ENCODE measurements around the gene RPP21. TPM values are rescaled to one million over a fixed set of nuclear protein-coding genes. Genes with fewer than 3 reads are reported as not detected.

Gene RPP21
- total and polyA plus RNA-seq, 2 of the 8 experiments (the other 6 are each of a cell fraction or from before 2014, with no cell fraction given): 63.0 to 219 TPM

DNA sequence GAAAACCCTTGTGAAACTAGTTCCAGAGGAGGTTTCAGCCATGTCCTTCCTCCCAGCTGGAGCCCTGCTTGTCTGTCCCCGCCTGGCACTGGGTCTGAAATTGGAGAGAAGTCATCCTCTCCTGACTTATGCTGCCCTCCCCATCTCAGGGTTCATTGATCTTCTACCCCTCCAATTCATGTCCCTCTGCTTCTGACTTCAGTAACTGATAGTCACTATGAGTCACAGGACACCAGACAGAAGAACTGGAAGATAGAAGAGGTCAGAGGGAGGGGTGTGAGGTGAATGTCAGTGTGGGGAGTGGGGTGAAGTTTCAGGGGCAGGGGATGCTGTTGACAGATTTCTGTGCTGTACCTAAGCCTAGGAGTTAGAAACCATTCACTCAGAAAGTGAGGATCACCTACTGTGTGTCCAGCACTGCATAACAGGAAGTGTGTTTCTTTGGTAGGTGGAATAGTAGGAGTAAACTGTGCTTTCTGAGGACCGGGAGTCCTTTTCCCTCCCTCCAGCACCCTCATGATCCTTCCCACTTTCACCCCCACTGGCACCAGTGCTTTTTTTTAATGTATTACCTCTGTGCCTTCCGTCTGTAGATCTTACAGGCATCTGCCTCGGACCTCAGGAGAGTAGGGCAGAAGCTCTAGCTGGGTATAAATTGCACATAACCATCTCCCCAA is 627 bp upstream of the RPP21 start:
- 70% methylated on average over 4 of the region's 4 CpGs; no CpG with 5 or more reads in 1 of the 2 experiments for WGBS, 2 experiments (ENCODE audit: extremely low coverage in 1 of 2, insufficient coverage in 1 of 2, insufficient read length in 1 of 2, insufficient replicate concordance in 2 of 2, low coverage in 1 of 2, low lambda C conversion rate in 2 of 2, missing lambda C conversion rate in 1 of 2)
- Histone ChIP-seq H3K23ac (ENCODE audit: insufficient read length) (no peak overlapping the region), H3K27me3 (replicated peaks in 1 of 4; ENCODE audit: control insufficient read depth in 3 of 4, extremely low read depth in 1 of 4, insufficient read depth in 3 of 4, low read length in 3 of 4) (no peaks in the 10 kb centered on the region), H3K79me1 (ENCODE audit: low read depth, low read length) (no peaks in the 10 kb centered on the region), H3K18ac (ENCODE audit: extremely low read depth, low read length) (no peak overlapping the region), H4K8ac (ENCODE audit: extremely low read depth, insufficient read depth, low read length) (no peak overlapping the region), H2AFZ (ENCODE audit: low read length) (no peak overlapping the region), H3K4ac (replicated peaks; ENCODE audit: insufficient read length, low read depth, low read length) (no peak overlapping the region), H4K20me1 (replicated peaks in 1 of 2; ENCODE audit: control insufficient read depth in 1 of 2, insufficient read depth in 2 of 2, low read length in 2 of 2) (peaks cover 2 to 3% of the 10 kb centered on the region in 2 experiments), H3K4me2 (ENCODE audit: insufficient read depth in 1 of 2, low read depth in 2 of 2, low read length in 2 of 2) (peak overlapping the region; percentile 34 to 59), H3K9me3 (ENCODE audit: insufficient read depth in 2 of 2, low read depth in 1 of 2, low read length in 1 of 2) (no peaks in the 10 kb centered on the region), H3K23me2 (ENCODE audit: low read depth, low read length) (no peaks in the 10 kb centered on the region), H4K91ac (replicated peaks; ENCODE audit: insufficient read length, low read length) (no peak overlapping the region), H3K14ac (ENCODE audit: insufficient read length) (no peak overlapping the region), H2BK20ac (ENCODE audit: low read length) (no peak overlapping the region), H3K56ac (replicated peaks; ENCODE audit: insufficient read length, low read depth, low read length) (no peak overlapping the region), H2BK12ac (ENCODE audit: low read depth, low read length) (no peak overlapping the region), H4K5ac (ENCODE audit: insufficient read length, low read depth, low read length) (no peak overlapping the region), H2AK5ac (ENCODE audit: low read depth, low read length) (no peak overlapping the region), H3K27ac (ENCODE audit: low read depth, low read length) (no peak overlapping the region), H3K36me3 (ENCODE audit: control insufficient read depth in 2 of 4, insufficient read depth in 4 of 4, low read length in 3 of 4) (peaks cover 4 to 29% (median 19%) of the 10 kb centered on the region in 4 experiments), H2BK5ac (ENCODE audit: low read depth, low read length) (no peak overlapping the region), H3K4me1 (replicated peaks in 1 of 4; ENCODE audit: control insufficient read depth in 3 of 4, insufficient read depth in 4 of 4, low read length in 3 of 4) (peaks cover 0 to 7% (median 0%) of the 10 kb centered on the region in 4 experiments; a peak in 1 of 7 replicates), H3K9ac (replicated peaks in 1 of 4; ENCODE audit: extremely low read depth in 1 of 4, low read depth in 3 of 4, low read length in 3 of 4) (no peak overlapping the region), H2BK15ac (ENCODE audit: low read length) (no peak overlapping the region), H3K79me2 (ENCODE audit: control insufficient read depth in 1 of 2, insufficient read depth in 2 of 2, low read length in 2 of 2) (peaks cover 0 to 7% of the 10 kb centered on the region in 2 experiments; a peak in 2 of 4 replicates), H3K4me3 (ENCODE audit: extremely low read depth in 1 of 4, insufficient read depth in 2 of 4, low read depth in 3 of 4, low read length in 4 of 4) (peak overlapping the region in 2 of 4 experiments; percentile 87 to 92; a peak in 5 of 8 replicates), H2BK120ac (replicated peaks; ENCODE audit: low read depth, low read length) (no peak overlapping the region)
- ChIA-PET POLR2A (ENCODE audit: partially characterized antibody) (interaction anchor here (0.6 to 2.4 kb wide), 6 partner anchors 9 to 18 kb away, joined by 3 to 16 read pairs (median 3); partner anchors contain the start of gene TRIM39), CTCF (ENCODE audit: partially characterized antibody) (interaction anchor here (0.9 kb wide), 1 partner anchor 125 kb away, joined by 3 read pairs; no protein-coding TSS in a partner anchor)
- DNase-seq (ENCODE audit: low read depth in 1 of 2, low spot score in 2 of 2) (no peak), FAIRE-seq (no peak)
- no peak for TF ChIP-seq SUZ12 (IDR thresholded peaks at IDR 0.05; ENCODE audit: low read length)
- no peak for TF ChIP-seq HDAC6 (IDR thresholded peaks at IDR 0.05; ENCODE audit: low read depth, low read length)
- TF ChIP-seq CBX8 (IDR thresholded peaks at IDR 0.05; ENCODE audit: borderline replicate concordance, low read depth, low read length): no peak
- no peak for TF ChIP-seq POLR2AphosphoS5 (IDR thresholded peaks at IDR 0.05; ENCODE audit: low read depth, low read length)
- TF ChIP-seq MAFK (IDR thresholded peaks at IDR 0.05; ENCODE audit: low read depth, low read length): no peak
- no peak for TF ChIP-seq POU5F1 (IDR thresholded peaks at IDR 0.05; ENCODE audit: low read depth, low read length)
- no peak for TF ChIP-seq CHD2 (IDR thresholded peaks at IDR 0.05; ENCODE audit: low read length)
- TF ChIP-seq EZH2 (IDR thresholded peaks at IDR 0.05; ENCODE audit: low read depth, low read length, severe bottlenecking): no peak
- no peak for TF ChIP-seq YY1 (IDR thresholded peaks at IDR 0.05; ENCODE audit: low read depth, low read length)
- TF ChIP-seq RBBP5 (IDR thresholded peaks at IDR 0.05; ENCODE audit: borderline replicate concordance, low read depth, low read length): no peak
- no peak for TF ChIP-seq CREB1 (IDR thresholded peaks at IDR 0.05)
- TF ChIP-seq NANOG (IDR thresholded peaks at IDR 0.05; ENCODE audit: insufficient read depth, low read depth, low read length, poor library complexity, severe bottlenecking): no peak
- TF ChIP-seq, protein P1, sequence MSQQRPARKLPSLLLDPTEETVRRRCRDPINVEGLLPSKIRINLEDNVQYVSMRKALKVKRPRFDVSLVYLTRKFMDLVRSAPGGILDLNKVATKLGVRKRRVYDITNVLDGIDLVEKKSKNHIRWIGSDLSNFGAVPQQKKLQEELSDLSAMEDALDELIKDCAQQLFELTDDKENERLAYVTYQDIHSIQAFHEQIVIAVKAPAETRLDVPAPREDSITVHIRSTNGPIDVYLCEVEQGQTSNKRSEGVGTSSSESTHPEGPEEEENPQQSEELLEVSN (IDR thresholded peaks at IDR 0.05): no peak

Measured in H1 (cell line).